Femur (tissue), 1 donor: ENCODE measurements around the gene NBPF1.
A peak's percentile ranks its signal among the peaks of the same experiment; 100 is the strongest.
"Not testable (repeated sequence)": the region's sequence is repeated elsewhere in the genome, so short reads cannot be mapped to it uniquely, and the experiment has no call there.

Experiments
- DNase-seq: peaks from one replicate; pipeline ENCODE4 v3.0.0-alpha.2; 2017

NBPF1 gene

GRCh38 chr1:16613185-16614147, at the start of gene NBPF1:
NBPF1 (minus strand) TSS chr1:16613564.
- peak; percentile 99 for DNase-seq

DNA sequence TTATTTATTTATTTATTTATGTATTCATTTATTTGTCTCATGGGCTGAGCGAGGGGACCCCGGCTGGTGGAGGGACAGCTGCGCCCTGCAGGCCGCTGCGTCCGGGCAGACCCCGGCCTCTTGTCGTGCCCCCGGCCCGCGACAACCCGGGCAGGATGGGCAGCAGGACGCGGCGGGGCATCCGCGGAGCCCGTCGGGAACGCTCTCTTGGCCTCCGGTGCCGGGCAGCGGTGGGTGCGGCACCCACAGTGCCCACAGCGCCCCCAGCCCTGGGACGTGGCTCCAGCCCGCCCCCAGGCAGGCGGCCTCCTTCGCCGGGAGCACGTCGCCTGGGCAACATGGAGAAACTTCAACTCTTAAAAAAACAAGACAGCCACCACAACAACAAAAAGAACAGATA, 44.9 kb upstream of the NBPF1 start:
- DNase-seq, result not testable (repeated sequence)

DNA sequence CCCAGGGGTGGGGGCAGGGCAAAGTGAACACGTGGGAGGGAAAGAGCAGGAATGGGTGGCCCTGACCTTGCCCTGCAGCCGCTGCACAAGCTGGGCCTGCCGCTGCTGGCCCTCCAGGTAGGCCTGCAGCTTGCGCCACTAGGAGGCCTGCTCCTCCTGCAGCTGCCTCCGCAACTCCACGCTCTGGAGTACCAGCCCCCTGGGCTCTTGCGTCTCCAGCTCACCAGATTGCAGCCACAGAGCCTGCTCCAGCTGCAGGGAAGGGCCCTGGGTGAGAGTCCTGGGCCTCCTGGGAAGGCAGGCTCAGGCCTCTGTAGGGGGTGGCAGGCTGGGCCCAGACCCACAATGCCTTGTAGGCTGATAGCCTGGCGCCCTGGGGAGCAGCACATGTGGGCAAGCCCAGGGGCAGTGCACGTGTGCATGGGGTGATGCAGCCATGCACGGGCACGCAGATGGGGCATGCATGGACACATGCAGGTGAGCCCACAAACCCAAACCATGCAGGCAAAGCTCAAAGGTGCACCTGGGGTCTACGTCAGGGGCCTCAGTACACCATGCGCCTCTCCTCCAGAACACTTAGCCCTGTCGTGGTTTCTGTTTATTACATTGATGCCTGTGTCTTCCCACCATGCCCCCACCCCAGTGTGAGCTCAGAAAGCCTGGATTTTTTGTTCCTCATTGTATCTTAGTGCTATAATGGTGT, 43.8 kb upstream of the NBPF1 start:
- DNase-seq, result not testable (repeated sequence)

DNA sequence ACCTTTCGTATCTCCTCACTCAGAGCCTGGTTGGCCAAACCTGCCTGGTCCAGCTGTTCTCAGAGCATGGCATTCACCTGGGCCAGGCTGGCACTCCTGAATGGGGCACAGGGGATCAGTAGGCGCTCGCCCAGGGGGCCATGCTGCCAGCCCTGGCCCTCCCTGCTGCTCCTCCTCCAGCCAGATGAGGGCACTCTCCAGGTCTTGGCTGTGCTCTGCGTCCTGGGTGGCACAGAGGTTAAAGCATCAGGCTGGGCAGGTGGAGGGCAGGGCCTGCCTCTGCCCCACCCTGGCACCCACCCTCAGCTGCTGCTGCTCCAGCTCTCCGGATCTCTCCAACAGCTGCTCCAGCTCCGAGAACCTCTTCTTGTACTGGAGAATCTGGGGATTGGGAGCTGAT, 43.2 kb upstream of the NBPF1 start:
- not testable (repeated sequence) for DNase-seq

DNA sequence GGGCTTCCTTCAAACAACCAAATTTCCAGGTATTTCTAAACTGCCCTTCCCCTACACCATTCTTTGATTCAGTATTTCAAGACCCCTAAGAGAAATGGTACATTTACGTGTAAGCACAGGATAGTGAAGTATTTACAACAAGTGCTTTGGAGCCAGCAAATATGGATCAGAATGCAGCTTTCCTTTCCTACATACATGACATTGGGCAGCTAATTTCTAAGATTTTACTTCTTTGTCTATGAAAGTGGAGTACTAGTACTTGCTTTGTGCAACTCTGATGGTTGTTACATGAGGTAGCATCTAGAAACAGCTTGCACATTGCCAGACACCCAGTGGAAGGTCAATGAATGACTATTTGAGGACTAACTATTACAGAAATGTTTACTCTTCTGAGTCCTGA, 38.2 kb upstream of the NBPF1 start:
- not testable (repeated sequence) for DNase-seq

GRCh38 chr1:16649960-16650359, 36.6 kb upstream of the NBPF1 start:
- not testable (repeated sequence) for DNase-seq

- peak; percentile 14 for DNase-seq
Observed at GRCh38 chr1:16649390-16649789, 36.0 kb upstream of the NBPF1 start.

DNA sequence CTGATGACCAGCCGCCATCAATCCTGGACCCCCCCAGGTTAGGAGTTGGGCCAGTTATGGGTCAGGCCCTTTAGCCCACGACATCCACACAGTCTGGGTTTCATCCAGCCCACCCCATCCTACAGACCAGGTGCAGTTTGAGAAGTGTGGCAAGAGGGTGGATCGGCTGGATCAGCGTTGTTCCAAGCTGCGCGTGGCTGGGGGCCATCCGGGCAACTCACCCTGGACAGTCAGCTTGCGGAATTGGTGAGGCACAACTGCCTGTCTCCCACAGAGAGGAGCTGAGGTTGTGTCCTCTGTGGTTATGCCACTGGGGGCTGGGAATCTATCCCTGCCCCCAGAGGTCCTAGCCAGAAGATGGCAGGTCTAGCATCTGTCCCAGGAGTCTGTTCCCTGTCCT, 35.4 kb upstream of the NBPF1 start:
- peak; percentile 20 for DNase-seq

GRCh38 chr1:16648250-16648649, 34.9 kb upstream of the NBPF1 start:
- peak; percentile 23 for DNase-seq

DNA sequence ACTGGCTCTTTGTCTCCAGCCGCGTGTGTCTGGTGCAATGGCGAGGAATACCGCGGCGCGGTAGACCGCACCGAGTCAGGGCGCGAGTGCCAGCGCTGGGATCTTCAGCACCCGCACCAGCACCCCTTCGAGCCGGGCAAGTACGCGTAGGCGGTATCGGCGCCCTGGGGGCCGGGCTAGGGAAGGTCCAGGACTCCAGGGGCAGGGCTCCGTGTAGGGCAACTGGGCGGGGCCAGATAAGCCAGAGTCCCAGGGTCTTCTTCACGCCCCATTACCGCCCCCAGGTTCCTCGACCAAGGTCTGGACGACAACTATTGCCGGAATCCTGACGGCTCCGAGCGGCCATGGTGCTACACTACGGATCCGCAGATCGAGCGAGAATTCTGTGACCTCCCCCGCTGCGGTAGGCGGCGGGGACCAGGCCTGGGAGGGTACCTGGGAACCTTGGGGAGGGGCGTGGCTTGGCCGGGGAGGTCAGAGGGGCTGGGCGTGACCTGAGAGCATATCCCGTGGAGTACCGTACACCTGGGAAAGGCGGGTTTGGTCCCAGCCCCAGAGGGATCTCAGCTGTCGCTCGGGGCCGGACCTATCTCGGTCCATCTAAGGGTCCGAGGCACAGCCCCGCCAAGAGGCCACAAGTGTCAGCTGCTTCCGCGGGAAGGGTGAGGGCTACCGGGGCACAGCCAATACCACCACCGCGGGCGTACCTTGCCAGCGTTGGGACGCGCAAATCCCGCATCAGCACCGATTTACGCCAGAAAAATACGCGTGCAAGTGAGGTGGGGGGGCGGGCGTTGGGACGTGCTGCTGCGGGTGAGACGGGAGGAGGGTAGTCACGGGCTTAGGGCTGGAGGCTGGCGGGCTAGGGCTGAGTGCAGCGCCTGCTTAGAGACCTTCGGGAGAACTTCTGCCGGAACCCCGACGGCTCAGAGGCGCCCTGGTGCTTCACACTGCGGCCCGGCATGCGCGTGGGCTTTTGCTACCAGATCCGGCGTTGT, 34.1 kb upstream of the NBPF1 start:
- not testable (repeated sequence) for DNase-seq

DNA sequence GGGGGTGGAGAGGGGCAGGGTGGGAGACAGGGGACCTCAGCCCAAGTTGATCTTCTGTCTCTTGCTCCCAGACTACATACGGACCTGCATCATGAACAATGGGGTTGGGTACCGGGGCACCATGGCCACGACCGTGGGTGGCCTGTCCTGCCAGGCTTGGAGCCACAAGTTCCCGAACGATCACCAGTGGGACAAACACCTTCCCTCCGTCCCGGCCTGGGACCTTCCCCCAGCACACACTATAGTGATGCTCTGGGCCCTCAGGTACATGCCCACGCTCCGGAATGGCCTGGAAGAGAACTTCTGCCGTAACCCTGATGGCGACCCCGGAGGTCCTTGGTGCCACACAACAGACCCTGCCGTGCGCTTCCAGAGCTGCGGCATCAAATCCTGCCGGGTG, 33.4 kb upstream of the NBPF1 start:
- DNase-seq, result not testable (repeated sequence)

- peak; percentile 15 for DNase-seq
Observed at GRCh38 chr1:16646061-16646664, 32.8 kb upstream of the NBPF1 start.

DNA sequence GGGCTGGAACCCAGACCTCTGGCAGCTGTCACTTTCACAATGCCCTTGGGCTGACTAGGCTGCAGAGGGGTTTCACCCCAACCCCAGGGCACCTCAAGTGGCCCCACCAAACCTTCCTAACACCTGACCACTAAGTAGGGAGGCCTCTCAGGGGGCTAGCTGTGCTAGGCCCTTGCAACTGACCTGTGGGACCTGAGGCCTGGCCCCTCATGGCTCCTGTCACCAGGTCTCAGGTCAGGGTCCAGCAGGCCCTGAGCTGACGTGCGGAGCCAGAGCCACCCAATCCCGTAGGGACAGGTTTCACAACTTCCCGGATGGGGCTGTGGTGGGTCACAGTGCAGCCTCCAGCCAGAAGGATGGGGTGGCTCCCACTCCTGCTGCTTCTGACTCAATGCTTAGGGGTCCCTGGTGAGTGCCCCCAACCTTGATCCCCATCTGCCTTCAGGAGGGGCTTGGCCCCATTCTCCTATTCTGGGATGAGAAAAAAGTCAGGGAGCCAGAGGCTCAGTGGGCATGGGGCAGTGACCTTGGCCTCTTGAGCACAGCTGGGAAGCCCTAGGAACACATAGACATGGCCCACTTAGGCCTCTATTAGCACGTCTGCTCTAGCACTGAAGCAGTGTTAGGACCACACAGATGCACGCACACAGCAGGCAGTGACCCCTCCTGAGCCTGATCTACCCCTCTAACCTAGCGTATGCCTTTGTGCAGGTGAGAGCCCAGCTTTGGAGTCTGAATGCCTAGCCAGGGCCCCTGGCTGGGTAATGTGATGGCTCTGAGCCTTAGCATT, 32.1 kb upstream of the NBPF1 start:
- peak; percentile 28 for DNase-seq

DNA sequence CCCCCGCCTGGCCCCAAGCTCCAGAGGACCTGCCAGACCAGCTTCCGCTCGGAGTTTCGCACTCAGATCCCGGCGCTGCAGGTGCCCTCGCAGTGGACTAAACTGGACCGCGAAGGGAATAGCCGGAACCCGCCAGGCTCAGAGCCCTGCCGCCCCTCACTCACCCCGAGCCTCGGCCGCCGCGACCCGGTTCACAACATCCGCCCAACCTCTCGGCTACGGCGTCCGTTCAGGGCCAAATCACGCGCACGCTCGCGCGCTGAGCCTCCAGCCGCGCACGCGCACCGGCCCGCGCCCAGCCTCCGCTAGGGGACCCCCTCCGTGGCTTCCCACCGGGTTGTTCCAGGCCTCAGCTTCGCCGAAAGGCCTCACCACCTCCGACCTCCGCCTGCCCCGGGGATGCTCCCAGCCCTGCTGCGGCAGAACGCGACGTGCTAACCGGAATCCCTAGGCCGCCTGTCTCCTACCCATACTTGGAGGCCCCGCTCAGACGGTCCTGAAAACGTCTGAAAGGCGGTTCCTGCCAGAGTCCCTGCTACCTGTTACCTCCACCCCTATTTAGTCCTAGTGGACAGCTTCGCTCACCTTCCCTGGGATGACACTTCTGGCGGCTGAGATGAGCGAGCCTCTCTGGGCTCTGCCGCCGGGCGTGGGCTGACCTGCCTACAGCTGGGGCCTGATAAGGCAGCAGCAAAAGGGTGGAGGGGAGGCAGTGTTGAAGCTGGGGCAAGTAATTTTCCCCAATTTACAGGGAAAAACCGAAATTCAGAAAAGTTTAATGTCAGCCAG, 31.3 kb upstream of the NBPF1 start:
- DNase-seq, result peak; percentile 98

GRCh38 chr1:16644193-16644481, 30.8 kb upstream of the NBPF1 start:
- DNase-seq, result no peak

DNA sequence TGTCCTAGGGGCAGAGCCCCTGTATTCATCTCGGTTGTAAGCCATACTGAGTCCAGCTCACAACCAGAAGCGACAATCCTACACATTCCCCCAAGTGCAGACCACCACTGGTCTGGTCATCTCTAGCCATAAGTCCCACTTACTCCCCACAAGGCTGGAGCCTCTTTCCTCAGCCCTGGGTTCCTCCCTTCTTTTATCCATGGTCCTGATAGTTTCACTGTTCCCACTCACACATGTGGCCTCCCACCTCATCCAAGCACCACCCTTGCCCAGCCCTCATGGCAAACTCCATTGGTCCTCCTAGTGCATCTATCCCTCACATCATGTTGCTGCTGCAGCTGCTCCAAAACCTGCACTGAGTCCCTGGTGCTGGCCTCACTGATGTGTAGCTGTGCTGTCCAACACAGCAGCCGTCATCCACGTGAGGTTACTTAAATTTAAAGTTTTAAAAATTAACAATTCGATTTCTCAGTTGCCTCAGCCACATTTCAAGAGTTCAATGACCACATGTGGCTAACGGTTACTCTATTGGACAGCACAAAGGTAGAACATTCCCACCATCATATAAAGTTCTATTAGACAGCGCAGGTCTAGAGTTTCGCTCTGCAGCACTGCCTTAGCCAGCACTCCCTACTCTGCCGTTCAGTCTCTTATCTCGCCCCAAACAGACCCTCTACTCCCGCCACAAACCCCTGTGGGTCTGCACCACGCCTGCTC, 30.3 kb upstream of the NBPF1 start:
- DNase-seq, result peak; percentile 25

DNA sequence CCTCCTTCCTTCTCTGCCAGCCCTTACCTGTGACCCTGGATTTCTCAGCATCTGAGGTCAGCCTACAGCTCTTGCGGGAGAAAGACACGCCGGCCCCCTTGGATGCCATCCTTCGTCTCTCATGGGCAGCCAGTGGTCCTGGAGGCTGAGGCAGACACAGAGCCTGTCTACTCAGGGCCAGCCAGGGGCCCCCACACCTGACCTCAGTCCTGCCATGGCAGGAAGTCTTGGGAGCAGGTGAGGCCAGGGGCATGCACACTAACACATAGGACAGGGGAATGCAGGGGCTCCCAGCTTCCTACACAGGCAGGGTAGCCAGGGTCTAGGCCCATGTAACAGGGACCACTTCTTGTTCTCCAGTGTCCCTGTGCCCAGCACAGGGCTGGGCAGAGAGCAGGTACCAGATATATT, 29.6 kb upstream of the NBPF1 start:
- peak; percentile 29 for DNase-seq

GRCh38 chr1:16642025-16642966, 28.9 kb upstream of the NBPF1 start:
- DNase-seq, result peak; percentile 18
